HuH-7 (cell line): ENCODE data around the gene TFB1M.
"Not testable (repeated sequence)": the region's sequence is repeated elsewhere in the genome, so short reads cannot be mapped to it uniquely, and the experiment has no call there.

Experiments used
- DNase-seq: peaks from one replicate; pipeline ENCODE4 v3.0.0; 2011; ENCODE audit warnings: low spot score

TFB1M gene

DNA sequence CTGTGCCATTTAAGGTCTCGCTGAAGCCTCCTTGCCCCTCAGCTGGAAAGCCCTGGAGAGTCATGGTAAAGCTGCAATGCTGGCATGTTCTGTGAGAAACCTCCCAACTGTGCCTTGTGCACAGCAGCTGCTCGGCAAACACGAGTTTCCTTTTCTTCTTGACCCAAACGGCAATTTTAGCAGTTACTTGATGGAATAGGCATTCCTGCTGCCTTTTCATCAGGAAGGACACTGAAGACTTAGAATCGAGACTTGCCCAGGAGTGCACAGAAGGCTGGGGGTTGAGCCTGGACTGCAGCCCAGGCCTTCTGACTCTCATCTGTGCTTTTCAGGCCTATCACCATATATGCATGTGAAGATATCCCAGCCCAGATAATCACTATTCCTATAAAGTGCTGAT lies 79.2 kb downstream of the TFB1M start:
- DNase-seq: no peak

DNA sequence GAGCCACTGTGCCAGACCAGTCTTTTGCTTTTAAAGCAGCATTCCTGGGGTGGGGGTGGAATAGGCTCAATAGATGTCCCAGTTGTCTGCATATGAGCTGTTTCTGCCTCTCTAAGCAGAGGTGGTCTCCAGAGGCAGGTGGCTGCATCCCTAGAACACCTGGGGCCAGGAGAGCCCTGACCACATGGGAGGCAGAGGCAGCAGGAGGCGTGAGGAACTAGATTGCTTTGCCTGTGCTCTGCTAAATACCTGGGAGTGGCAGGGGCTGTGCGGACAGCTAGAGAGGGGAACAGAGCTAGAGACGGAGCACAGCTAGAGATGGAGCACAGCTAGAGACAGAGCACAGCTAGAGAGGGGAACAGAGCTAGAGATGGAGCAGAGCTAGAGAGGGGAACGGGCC lies 79.6 kb downstream of the TFB1M start:
- no peak for DNase-seq

DNA sequence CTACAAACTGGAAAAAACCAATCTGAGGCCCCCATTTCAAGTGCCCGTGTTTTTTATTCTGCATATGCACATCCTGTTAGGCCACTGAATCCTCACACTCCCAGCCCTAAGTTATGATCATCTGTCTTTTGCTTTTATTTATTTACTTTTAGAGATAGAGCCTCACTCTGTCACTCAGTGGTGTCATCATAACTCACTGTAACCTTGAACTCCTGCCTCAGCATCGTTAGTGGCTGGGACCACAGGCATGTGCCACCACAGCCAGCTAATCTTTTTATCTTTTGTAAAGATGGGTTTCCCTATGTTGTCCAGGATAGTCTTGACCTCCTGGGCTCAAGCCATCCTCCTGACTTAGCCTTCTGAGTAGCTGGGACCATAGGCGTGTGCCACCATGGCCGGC lies 80.1 kb downstream of the TFB1M start:
- no peak for DNase-seq

DNA sequence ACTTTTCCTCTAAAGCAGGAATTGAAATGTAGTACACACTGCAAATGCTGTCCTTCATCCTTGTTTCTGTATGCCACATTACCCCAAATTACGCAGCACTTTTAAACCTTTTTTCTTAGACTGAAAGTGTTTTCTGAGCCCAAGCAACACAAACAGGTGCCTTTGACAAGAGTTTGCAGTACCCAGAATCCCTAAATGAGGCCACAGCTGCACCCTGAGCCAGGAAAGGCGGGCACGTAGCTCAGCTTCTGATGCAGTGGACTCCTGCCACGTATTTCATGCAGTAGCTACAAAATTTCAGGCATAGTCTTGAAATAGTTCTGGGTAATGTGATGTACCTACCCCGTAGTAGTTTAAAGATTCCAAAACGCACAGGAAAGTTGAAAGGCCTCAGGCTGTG lies 81.4 kb downstream of the TFB1M start:
- no peak for DNase-seq

DNA sequence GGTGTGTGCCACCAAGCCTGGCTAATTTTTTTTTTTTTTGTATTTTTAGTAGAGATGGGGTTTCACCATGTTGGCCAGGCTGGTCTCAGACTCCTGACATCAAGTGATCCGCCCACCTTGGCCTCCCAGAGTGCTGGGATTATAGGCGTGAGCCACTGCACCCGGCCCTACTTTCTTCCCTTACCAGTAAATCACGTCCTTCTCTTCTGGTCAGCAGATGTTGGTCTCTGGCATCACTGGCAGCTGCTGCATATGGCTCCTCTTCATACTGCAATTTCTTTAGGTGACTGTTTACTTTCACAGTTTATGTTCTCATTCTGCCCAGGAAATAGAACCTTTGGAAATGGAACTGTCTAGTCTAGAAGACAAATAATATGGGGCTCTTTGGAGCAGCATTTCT lies 83.3 kb downstream of the TFB1M start:
- not testable (repeated sequence) for DNase-seq

DNA sequence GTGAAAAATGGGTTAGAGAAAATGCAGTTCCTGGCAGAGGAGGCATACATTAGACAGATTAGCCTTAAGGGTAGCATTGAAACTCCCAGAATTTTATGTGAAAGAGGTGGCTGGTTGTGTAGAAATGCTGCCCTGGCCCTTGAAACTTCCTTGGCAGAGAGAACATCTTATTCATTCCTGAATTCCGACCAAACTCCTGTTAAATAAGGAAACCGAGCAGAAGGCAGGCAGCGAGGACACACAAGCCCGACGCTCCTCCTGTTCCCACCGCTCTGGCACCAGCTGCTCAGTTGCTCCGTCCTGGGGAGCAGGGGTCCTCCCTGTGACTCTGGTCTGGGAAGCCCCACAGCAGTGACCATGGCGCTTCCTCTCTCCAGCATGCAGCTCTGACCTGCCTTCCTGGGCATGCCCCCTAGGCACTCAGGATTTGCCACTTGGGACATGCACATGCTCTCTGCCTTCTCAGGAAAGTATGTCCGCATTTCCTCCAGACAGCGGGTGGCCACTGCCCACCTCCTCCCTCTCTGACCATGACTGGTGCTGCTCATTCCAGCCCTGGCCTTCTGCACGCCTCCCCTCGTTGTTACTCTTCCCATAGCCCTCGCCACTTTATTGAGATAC lies 85.6 kb downstream of the TFB1M start:
- DNase-seq: no peak

DNA sequence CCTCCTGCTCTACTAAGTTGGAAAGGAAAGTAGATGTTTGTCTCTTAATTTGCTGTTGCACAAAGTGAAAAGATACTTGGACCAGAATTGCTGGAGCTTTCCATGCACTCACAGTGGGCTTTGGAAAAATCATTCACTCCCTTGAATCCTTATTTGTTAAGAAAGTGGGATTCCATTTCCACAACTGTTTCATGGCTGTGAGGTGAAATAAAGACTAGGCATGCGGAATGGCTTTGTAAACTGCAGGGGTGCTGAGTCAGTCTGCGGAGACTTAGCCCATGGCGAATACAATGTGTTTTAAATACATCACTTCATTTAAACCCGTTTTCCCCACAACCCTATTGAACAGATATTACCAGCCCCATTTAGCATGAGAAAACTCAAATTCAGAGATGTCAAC lies 87.2 kb downstream of the TFB1M start:
- no peak for DNase-seq

DNA sequence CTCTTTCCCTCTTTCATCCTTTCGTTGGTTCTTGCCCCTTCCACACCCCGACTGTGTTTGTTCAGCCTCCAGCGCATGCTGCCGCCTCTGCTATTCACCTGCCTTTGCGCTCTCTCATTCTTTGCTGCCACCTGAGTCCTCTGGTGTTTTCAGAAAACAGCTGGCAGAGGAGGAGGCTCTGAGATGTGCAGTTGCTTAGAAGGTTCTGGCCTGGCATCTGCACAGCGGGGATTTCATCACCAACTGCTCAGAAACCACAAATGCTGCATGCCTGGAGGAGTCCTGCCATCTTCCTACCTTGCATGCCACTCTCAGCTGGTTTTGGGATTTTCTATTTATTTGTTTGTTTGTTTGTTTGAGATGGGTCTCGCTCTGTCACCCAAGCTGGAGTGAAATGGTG lies 89.7 kb downstream of the TFB1M start:
- no peak for DNase-seq

DNA sequence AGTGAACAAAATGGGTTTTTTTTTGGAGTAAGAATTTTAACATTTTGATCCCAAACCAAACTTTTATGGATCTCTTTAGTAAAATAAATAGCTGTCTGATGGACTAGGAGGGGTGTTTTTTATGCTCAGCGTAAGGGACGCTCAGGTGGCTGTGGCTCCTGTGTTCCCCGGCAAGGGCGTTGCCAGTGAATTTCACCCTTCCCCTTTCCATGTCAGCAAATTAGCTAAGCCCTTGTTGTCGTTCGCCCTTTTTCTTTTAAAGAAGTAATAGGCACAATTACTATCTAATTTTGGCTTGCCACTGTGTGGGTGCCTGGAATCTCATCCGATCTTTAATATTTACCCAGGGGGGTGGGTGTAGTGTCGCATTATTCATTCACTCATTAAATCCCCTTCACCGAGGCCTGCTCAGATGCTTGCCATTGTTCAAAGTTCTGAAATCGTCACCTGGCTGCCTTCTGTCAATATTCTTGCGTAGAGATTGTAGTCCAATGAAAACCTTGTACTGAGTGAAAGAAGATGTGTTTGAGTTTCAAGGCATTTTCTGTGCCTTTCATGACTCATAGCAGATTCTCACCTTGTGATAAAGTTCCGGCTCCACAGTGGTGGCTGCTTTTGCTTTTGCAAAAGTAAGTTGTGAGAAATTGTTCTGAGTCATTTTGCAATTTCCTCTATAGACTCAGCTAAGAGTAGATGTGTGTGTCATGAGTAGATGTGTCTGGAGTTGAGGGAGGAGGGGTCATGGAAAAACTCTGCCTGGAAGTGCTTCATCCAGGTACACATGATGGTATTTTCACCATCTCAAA lies 90.4 kb downstream of the TFB1M start:
- no peak for DNase-seq

DNA sequence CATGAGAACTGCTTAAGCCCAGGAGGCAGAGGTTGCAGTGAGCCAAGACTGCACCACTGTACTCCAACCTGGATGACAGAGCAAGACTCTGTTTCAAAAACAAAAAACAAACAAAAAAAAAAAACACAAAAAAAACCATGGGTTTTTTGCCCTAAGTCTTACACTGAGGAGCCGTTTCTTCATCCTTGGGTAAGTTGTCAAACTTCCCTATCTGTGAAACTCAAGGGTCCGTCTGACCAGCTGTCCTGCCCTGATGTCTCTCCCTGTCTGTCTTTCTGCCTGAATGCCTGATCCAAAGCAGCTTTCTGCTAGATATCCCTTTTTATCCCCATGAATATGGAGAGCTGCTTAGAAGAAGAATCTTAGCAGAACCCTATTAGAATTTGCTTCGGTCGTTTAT lies 91.8 kb downstream of the TFB1M start:
- no peak for DNase-seq

DNA sequence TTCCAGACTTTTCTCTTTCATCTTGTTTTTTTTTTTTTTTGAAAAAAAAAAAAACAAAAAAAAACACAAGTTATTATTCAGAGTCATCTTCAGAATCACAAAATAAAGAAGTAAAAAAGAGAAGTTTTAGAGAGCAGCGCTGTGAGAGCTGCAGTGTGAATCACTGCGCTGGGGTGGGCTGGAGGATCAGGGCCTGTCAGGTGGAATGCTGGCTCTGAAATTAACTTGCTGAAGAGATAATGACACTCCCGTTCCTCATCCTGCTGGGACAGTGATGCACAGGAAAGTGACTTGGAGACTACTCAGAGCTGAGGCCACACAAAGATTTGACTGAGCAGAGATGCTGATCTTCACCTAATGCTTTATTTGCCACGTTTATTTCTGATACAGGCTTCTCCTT lies 93.2 kb downstream of the TFB1M start:
- no peak for DNase-seq

DNA sequence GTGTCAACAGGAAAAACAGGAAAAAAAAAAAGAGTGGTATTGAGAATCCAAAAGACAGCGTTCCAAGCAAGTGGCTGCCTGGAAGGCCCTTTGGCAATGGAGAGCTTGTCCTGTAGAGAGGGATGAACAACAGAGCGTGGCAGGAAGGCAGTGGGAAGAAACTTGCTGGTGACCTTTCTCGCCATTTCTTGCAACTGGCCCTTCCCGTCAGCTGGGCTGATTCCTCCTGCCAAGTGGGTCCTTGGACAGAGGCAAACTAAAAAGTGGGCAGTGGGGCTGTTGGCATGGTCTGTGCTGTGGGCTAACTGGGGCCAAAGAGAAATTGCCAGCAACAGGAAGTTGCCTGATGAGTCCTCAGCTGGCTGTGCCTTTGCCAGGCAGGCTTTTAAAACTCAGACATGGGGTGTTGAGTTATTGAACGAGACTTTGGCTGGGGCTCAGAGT lies 94.4 kb downstream of the TFB1M start:
- DNase-seq: no peak

DNA sequence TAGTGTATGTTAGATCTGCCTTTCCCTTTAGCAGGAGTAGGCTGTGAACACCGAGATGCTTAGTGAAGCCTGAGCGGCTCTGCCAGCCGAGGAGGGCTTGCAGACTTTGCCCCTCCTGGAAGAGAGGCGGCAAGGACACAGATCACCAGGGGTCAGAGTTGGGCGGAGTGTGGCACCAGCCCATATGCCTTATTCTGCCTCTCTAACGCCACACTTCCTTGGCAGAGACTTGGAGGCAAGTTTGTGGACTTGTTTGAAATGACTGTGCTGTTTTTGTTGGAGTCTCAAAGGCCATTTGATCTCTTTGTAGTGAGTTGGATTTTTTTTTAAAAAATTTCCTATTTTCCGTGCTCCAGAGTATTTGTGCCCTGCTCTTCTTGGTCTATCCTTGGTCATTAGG lies 95.0 kb downstream of the TFB1M start:
- no peak for DNase-seq

DNA sequence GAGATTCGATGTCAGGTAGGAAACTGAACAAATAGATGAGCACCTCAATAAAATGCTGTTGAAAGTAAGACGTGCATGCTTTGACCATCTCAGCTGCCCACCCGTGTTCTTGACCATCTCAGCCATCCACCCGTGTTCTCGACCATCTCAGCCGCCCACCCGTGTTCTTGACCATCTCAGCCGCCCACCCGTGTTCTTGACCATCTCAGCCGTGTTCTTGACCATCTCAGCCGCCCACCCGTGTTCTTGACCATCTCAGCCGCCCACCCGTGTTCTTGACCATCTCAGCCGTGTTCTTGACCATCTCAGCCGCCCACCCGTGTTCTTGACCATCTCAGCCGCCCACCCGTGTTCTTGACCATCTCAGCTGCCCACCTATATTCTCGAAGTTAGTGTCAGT lies 95.6 kb downstream of the TFB1M start:
- DNase-seq: not testable (repeated sequence)

DNA sequence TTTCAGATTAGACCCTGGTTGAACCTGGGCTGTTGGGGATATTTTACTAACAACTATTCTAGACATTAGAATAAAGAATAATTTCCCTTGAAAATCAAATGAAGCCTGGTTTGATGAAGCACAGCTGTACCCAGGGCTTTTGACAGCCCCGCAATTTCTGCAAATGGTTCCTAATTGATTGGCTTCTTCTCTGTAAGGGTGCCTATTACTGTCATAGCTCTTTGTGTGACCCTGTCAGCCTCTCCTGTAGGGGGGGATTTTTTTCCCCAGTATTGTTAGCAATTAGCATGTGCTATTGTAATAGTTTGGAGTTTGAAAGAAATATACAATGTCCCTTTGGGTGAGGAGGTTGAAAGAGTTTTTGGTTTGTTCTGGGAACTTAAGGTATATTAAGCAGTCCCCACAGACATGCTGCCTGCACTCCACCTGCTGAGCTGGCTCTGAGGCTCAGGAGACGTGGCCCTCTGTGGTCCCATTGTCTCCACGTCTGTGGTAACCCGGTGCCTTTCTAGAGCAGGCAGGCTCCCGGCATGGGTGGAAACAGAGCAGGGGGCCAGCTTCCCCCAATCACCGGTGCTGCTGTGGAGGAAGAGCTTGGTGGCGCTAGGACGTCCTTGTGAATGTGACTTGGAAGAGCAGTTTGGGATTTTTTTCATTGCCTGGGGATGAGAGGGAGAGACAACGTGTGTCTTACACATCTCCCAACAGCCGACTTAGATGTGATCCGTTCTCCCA lies 97.8 kb downstream of the TFB1M start:
- DNase-seq: no peak

DNA sequence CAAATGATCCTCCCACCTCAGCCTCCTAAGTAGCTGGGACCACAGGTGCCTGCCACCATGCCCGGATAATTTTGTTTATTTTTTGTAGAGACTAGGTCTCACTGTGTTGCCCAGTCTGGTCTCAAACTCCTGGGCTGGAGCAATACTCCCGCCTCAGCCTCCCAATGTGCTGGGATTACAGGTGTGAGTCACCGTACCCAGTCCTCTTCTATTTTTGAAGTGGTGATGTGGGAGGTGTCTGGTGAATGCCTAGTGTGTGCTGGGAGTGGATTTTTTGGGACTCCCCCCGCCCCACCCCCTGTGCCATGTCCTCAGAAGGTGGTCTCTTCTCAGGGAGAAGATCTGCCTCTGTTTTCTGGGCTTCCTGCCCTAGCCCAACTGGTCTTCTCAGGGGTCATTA lies 98.4 kb downstream of the TFB1M start:
- DNase-seq: no peak

DNA sequence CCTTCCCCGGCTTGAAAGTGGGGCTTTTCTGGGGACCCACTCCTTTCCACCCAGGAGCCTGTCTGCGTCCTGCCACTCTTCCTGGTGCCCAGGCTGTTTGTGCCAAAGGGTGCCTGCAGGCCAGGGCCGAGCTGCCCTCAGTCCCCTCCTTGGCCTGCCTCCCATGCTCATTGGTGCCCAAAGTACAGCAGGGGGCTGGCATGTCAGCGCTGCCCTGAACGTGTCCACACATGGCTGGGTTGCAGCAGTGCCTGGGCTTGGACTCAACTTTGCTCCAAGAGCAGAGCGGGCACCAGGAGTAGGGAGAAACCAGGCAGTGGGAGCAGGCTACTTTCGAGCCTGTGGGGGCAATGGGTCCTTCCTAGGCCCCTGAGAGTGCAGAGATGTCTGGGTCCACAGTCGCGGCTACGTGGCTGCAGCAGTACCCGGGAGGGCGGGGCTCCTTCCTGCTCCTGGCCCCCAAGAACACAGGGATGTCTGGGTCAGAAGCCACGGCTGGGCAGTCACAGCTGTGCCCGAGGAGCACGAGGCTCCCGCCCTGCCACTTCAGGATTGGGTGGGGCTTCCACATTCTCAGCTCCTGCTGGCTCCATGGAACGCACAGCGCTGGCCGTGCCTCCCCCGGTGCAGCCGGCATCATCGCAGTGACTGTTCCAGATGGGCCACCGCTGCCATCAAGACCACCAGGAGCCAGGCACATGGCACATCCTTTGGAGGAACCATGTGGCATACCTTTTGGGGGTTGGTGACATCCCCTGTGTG lies 100.5 kb downstream of the TFB1M start:
- DNase-seq: no peak

DNA sequence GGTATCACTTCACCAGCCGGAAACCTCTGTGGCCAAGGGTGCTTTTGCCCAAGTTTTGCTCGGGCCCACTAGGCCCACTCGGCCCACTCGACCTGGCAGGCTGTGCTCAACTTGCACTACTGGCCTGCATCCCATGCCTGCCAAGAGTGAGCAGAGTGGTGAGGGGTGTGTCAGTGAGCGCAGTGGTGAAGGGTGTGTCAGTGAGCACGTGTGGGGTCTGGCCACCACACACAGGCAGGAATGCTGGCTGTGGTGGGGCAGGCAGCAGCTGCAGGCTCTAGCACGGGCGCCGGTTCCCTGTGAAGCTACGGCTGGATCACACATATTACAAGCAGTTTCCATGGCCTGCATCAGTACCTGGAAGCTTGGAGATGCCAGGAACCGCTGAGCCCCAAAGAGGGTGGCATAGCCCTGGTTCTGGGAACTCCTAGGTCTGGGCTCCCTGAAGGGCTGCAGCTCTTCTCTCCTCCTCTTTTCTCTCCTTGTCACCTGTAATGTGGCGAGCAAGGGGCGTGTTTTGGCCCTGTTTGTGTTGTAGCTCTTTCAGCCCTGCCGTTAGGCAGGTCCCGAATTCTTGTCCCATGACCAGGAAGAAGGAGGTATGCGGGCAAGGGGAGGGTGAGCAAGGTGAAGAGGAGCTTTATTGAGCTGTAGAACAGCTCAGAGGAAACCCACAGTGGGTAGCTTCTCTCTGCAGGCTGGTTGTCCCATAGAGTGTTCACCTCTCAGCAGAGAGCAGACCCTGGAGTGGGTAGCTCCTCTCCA lies 101.5 kb downstream of the TFB1M start:
- no peak for DNase-seq

DNA sequence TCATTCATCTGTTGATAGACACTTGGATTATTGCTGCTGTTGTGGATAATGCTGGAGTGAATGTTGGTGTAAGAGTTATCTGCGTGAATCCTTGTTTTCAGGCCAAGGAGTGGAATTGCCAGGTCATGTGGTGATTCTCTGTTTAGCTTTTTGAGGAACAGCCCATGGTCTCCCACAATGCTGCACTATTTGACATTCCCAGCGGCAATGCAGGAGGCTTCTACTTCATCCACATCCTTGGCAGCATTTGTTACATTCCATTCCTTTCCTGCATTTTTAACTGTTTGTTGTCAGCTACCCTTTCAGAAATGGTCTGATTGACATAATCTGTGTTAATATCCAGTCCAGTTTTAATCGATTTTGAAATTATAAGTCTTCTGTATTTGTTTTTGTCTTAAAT lies 102.2 kb downstream of the TFB1M start:
- no peak for DNase-seq

DNA sequence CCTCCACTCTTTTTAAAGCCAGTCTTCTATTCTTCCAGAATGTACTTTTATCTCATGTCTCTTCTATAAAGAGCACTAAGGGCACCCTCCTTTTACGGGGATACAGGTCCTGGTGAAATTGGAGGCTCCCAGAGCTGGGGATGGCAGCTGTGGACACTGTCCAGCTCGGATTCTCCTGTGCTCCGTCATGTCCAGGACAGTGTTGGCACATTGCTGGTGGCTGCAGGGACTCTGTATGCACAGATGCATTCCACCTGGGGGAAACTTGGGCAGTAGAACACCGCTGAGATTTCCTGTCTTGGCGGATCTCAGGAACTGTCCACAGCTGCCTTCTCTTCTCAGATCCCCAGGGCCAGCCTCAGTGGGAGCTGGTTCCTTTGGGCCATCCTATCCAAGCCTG lies 107.1 kb downstream of the TFB1M start:
- DNase-seq: no peak
